ENCODE results near the gene ASB18. TPM values are rescaled to one million over a fixed set of nuclear protein-coding genes. Genes with fewer than 3 reads are reported as not detected.

Gene ASB18
- total RNA-seq, 1 experiment from 2014 or later = not detected

- peak; percentile 41 for DNase-seq (ENCODE audit: unreplicated experiment)
- TF ChIP-seq CTCF (IDR thresholded peaks at IDR 0.05; ENCODE audit: unreplicated experiment) = no peak
- no TSS peak for BruUV-seq (replicated peaks)
- peaks cover 5% of the 10 kb centered on the region for H3K36me3 Mint-ChIP-seq (ENCODE audit: insufficient read depth, unreplicated experiment)
- no peaks in the 10 kb centered on the region for H3K9me3 Mint-ChIP-seq (ENCODE audit: unreplicated experiment)
- peaks cover 59% of the 10 kb centered on the region for H3K27me3 Mint-ChIP-seq (ENCODE audit: insufficient read depth, unreplicated experiment)
- no peak overlapping the region for H3K4me3 Mint-ChIP-seq (ENCODE audit: unreplicated experiment)
- no peak overlapping the region for H3K27ac Mint-ChIP-seq (ENCODE audit: low read depth, unreplicated experiment)
- no peaks in the 10 kb centered on the region for H3K4me1 Mint-ChIP-seq (ENCODE audit: insufficient read depth, unreplicated experiment)
- POLR2A ChIA-PET = no interaction called here
- intact Hi-C loops (cut with micrococcal nuclease) = no loop called here
- CTCF ChIA-PET = no interaction called here
Observed at GRCh38 chr2:236286873-236287545, 22.8 kb upstream of the ASB18 start.

- ChIA-PET CTCF (interaction anchor here (1.1 kb wide), 1 partner anchor 504 kb away, joined by 3 read pairs; no protein-coding TSS in a partner anchor), POLR2A (no interaction called here)
Observed at GRCh38 chr2:236284208-236284607, 20.0 kb upstream of the ASB18 start.

GRCh38 chr2:236282406-236282805, 18.2 kb upstream of the ASB18 start:
- Mint-ChIP-seq H3K27ac (ENCODE audit: low read depth, unreplicated experiment) (no peak overlapping the region), H3K36me3 (ENCODE audit: insufficient read depth, unreplicated experiment) (peaks cover 5% of the 10 kb centered on the region), H3K27me3 (ENCODE audit: insufficient read depth, unreplicated experiment) (peaks cover 53% of the 10 kb centered on the region), H3K4me3 (ENCODE audit: unreplicated experiment) (no peak overlapping the region), H3K9me3 (ENCODE audit: unreplicated experiment) (no peaks in the 10 kb centered on the region), H3K4me1 (ENCODE audit: insufficient read depth, unreplicated experiment) (no peaks in the 10 kb centered on the region)
- ChIA-PET POLR2A (no interaction called here), CTCF (no interaction called here)
- no peak for TF ChIP-seq CTCF (IDR thresholded peaks at IDR 0.05; ENCODE audit: unreplicated experiment)
- BruUV-seq (replicated peaks) = no TSS peak
- intact Hi-C loops (cut with micrococcal nuclease) = no loop called here
- DNase-seq (ENCODE audit: unreplicated experiment) = no peak

More at GRCh38 chr2:236284208-236284607, 20.0 kb upstream of the ASB18 start:
- Mint-ChIP-seq H3K27me3 (ENCODE audit: insufficient read depth, unreplicated experiment) (peaks cover 58% of the 10 kb centered on the region), H3K27ac (ENCODE audit: low read depth, unreplicated experiment) (no peak overlapping the region), H3K4me1 (ENCODE audit: insufficient read depth, unreplicated experiment) (no peaks in the 10 kb centered on the region), H3K9me3 (ENCODE audit: unreplicated experiment) (no peaks in the 10 kb centered on the region), H3K4me3 (ENCODE audit: unreplicated experiment) (no peak overlapping the region), H3K36me3 (ENCODE audit: insufficient read depth, unreplicated experiment) (peaks cover 5% of the 10 kb centered on the region)
- BruUV-seq (replicated peaks) = no TSS peak
- TF ChIP-seq CTCF (IDR thresholded peaks at IDR 0.05; ENCODE audit: unreplicated experiment) = no peak
- DNase-seq (ENCODE audit: unreplicated experiment) = no peak
- intact Hi-C loops (cut with micrococcal nuclease) = no loop called here

GRCh38 chr2:236281423-236281822, 17.2 kb upstream of the ASB18 start:
- POLR2A ChIA-PET = interaction anchor here (0.7 kb wide), 1 partner anchor 26 kb away, joined by 3 read pairs; no protein-coding TSS in a partner anchor
- Mint-ChIP-seq H3K27ac (ENCODE audit: low read depth, unreplicated experiment) (no peak overlapping the region), H3K9me3 (ENCODE audit: unreplicated experiment) (no peaks in the 10 kb centered on the region), H3K4me1 (ENCODE audit: insufficient read depth, unreplicated experiment) (no peaks in the 10 kb centered on the region), H3K4me3 (ENCODE audit: unreplicated experiment) (no peak overlapping the region), H3K36me3 (ENCODE audit: insufficient read depth, unreplicated experiment) (peaks cover 5% of the 10 kb centered on the region), H3K27me3 (ENCODE audit: insufficient read depth, unreplicated experiment) (peaks cover 54% of the 10 kb centered on the region)
- BruUV-seq (replicated peaks) = no TSS peak
- intact Hi-C loops (cut with micrococcal nuclease) = no loop called here
- no peak for TF ChIP-seq CTCF (IDR thresholded peaks at IDR 0.05; ENCODE audit: unreplicated experiment)
- DNase-seq (ENCODE audit: unreplicated experiment) = no peak
- CTCF ChIA-PET = interaction anchor here (0.6 kb wide), 1 partner anchor 228 kb away, joined by 3 read pairs; no protein-coding TSS in a partner anchor

All from MCF 10A (cell line).